NCI-H748 (cell line): ENCODE measurements around the gene PAFAH1B1.
"Not testable (repeated sequence)": the region's sequence is repeated elsewhere in the genome, so short reads cannot be mapped to it uniquely, and the experiment has no call there.

Experiments used
- DNase-seq: peaks from one replicate; lab custom pipeline; 2025; ENCODE audit not compliant: unreplicated experiment; lab: John Stamatoyannopoulos, UW

PAFAH1B1 gene

GRCh38 chr17:2593821-2594721 lies 617 bp downstream of the PAFAH1B1 start:
- peak; percentile 90 for DNase-seq

GRCh38 chr17:2594722-2595599 lies 1.5 kb downstream of the PAFAH1B1 start:
- peak; percentile 36 for DNase-seq

- DNase-seq: no peak
These were observed 2.3 kb downstream of the PAFAH1B1 start for GRCh38 chr17:2595716-2596115.

GRCh38 chr17:2598166-2598565 lies 4.7 kb downstream of the PAFAH1B1 start:
- no peak for DNase-seq

GRCh38 chr17:2602597-2603017 lies 9.2 kb downstream of the PAFAH1B1 start:
- DNase-seq: peak; percentile 57

GRCh38 chr17:2608350-2608913 lies 15.0 kb downstream of the PAFAH1B1 start:
- DNase-seq: no peak

GRCh38 chr17:2609091-2609490 lies 15.6 kb downstream of the PAFAH1B1 start:
- DNase-seq: no peak

GRCh38 chr17:2610195-2611175 lies 17.0 kb downstream of the PAFAH1B1 start:
- DNase-seq: no peak

GRCh38 chr17:2611627-2612026 lies 18.2 kb downstream of the PAFAH1B1 start:
- DNase-seq: peak; percentile 85

- DNase-seq: no peak
These were observed 19.2 kb downstream of the PAFAH1B1 start for GRCh38 chr17:2612630-2613029.

GRCh38 chr17:2613089-2613808 lies 19.8 kb downstream of the PAFAH1B1 start:
- DNase-seq: no peak

GRCh38 chr17:2615882-2616281 lies 22.4 kb downstream of the PAFAH1B1 start:
- no peak for DNase-seq

- no peak for DNase-seq
These were observed 27.8 kb downstream of the PAFAH1B1 start for GRCh38 chr17:2621241-2621640.

GRCh38 chr17:2621951-2622405 lies 28.5 kb downstream of the PAFAH1B1 start:
- DNase-seq: not testable (repeated sequence)

- DNase-seq: not testable (repeated sequence)
These were observed 29.4 kb downstream of the PAFAH1B1 start for GRCh38 chr17:2622721-2623301.

GRCh38 chr17:2624292-2624731 lies 30.9 kb downstream of the PAFAH1B1 start:
- no peak for DNase-seq

GRCh38 chr17:2626626-2627219 lies 33.3 kb downstream of the PAFAH1B1 start:
- peak; percentile 38 for DNase-seq

- not testable (repeated sequence) for DNase-seq
These were observed 35.5 kb downstream of the PAFAH1B1 start for GRCh38 chr17:2628922-2629321.

GRCh38 chr17:2631211-2631610 lies 37.8 kb downstream of the PAFAH1B1 start:
- no peak for DNase-seq
